Measurements from ENCODE around the gene MRPL22. TPM values are rescaled to one million over a fixed set of nuclear protein-coding genes. Genes with fewer than 3 reads are reported as not detected.
A peak's percentile ranks its signal among the peaks of the same experiment; 100 is the strongest.
"Not testable (repeated sequence)": the region's sequence is repeated elsewhere in the genome, so short reads cannot be mapped to it uniquely, and the experiment has no call there.

Gene MRPL22
- total RNA-seq, 1 donor from 2014 or later: 31.4 TPM

DNA sequence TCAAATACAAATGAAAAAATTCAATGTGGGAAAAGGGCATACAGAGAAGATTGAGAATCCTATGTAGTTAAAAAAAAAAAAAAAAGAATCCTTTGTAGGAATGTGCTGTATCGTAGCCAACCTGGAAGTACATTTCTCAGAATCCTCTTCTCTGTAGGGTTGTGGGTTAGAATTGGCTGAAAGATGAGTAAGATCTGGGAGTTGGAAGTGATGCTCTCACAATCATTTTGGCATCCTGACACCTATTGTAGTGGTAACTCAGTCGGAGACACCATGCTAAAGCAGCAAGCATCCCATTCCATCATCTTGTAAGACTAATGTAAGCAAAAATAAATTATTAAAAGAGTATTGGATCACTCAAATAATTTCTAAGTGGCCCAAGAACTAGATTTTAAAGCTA is 30.6 kb downstream of the MRPL22 start:
- Histone ChIP-seq H3K27me3 (no peaks in the 10 kb centered on the region), H3K4me3 (no peak overlapping the region), H3K27ac (no peak overlapping the region), H3K9me3 (no peaks in the 10 kb centered on the region), H3K36me3 (peaks cover 19% of the 10 kb centered on the region), H3K4me1 (no peaks in the 10 kb centered on the region)
- intact Hi-C loops (cut with DNase I): no loop called here
- ATAC-seq (no peak), DNase-seq (no peak)
- TF ChIP-seq, protein P1, sequence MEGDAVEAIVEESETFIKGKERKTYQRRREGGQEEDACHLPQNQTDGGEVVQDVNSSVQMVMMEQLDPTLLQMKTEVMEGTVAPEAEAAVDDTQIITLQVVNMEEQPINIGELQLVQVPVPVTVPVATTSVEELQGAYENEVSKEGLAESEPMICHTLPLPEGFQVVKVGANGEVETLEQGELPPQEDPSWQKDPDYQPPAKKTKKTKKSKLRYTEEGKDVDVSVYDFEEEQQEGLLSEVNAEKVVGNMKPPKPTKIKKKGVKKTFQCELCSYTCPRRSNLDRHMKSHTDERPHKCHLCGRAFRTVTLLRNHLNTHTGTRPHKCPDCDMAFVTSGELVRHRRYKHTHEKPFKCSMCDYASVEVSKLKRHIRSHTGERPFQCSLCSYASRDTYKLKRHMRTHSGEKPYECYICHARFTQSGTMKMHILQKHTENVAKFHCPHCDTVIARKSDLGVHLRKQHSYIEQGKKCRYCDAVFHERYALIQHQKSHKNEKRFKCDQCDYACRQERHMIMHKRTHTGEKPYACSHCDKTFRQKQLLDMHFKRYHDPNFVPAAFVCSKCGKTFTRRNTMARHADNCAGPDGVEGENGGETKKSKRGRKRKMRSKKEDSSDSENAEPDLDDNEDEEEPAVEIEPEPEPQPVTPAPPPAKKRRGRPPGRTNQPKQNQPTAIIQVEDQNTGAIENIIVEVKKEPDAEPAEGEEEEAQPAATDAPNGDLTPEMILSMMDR (IDR thresholded peaks at IDR 0.05): no peak

DNA sequence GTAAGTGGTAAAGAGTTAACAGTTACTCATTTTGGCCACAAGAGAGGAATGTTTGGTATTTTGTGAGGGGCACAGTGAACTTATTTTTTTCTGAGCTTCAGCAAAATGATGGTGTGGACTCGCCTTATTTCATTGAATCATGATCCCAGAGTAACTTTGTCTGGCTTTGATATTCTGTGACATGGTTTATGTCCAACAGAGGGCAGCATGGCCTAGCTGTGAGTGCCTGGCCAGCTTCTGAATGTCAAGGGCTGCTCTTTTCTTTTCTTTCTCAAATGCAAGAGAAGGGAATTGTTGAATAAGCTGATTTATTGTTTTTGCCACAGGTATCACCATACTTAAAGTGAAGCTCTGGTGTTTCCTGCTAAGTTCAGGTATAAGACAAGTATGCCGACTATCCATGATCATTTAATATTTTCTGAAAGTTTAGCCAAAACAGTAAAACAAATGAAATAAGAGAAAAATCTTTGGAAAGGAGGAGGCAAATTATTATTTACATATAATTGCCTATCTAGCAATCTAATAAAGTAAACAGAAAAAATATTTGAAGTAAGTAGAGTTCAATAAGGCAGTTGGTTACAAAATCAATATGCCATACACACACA is 31.7 kb downstream of the MRPL22 start:
- intact Hi-C loops (cut with DNase I): no loop called here
- peaks cover 15% of the 10 kb centered on the region for H3K36me3 ChIP-seq
- TF ChIP-seq, protein P1 (IDR thresholded peaks at IDR 0.05): peak; percentile 49
- no peaks in the 10 kb centered on the region for H3K9me3 ChIP-seq
- no peak overlapping the region for H3K4me3 ChIP-seq
- H3K27me3 ChIP-seq: no peaks in the 10 kb centered on the region
- H3K27ac ChIP-seq: no peak overlapping the region
- DNase-seq (no peak), ATAC-seq (peak; percentile 48)
- no peaks in the 10 kb centered on the region for H3K4me1 ChIP-seq

DNA sequence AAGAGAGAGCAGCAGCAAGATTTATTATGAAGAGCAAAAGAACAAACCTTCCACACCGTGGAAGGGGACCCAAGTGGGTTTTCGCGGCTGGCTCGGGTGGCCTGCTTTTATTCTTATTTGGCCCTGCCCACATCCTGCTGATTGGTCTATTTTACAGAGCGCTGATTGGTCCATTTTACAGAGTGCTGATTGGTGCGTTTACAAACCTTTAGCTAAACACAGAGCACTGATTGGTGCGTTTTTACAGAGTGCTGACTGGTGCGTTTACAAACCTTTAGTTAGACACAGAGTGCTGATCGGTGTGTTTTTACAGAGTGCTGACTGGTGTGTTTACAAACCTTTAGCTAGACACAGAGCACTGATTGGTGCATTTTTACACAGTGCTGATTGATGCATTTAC is 35.2 kb downstream of the MRPL22 start:
- intact Hi-C loops (cut with DNase I); ATAC-seq; DNase-seq; H3K4me3 ChIP-seq; H3K27me3 ChIP-seq; H3K9me3 ChIP-seq; H3K36me3 ChIP-seq; H3K27ac ChIP-seq; H3K4me1 ChIP-seq: not testable (repeated sequence)

DNA sequence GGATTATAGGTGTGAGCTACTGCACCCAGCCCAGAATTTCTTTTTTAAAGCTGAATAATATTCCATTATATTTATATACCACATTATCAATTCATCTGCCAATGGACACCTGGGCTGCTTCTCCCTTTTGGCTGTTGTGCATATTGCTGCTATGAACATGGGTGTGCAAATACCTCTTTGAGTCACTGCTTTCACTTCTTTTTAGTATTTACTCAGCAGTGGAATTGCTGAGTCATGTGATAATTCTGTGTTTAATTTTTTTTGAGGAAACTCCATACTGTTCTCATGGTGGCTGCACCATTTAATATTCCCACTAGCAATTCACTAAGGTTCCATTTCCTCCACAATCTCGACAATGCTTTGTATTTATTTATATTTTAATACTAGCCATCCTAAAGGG is 36.5 kb downstream of the MRPL22 start:
- Histone ChIP-seq H3K27me3 (no peaks in the 10 kb centered on the region), H3K4me3 (no peak overlapping the region), H3K27ac (no peak overlapping the region), H3K4me1 (no peaks in the 10 kb centered on the region), H3K9me3 (no peaks in the 10 kb centered on the region), H3K36me3 (no peaks in the 10 kb centered on the region)
- TF ChIP-seq, protein P1 (IDR thresholded peaks at IDR 0.05): no peak
- intact Hi-C loops (cut with DNase I): no loop called here
- DNase-seq: no peak
- no peak for ATAC-seq

DNA sequence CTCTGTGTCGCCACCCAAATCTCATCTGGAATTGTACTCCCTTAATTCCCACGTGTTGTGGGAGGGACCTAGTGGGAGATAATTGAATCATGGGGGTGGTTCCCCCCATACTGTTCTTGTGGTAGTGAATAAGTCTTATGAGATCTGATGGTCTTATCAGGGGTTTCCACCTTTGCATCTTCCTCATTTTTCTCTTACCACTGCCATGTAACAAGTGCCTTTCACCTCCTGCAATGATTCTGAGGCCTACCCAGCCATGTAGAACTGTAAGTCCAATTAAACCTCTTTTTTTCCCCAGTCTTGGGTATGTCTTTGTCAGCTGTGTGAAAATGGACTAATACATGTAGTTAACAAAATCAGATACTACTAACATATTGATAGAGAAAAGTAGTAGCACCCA is 37.4 kb downstream of the MRPL22 start:
- H3K9me3 ChIP-seq; ATAC-seq; DNase-seq; H3K36me3 ChIP-seq; H3K27ac ChIP-seq; H3K4me1 ChIP-seq; intact Hi-C loops (cut with DNase I); H3K27me3 ChIP-seq; H3K4me3 ChIP-seq: not testable (repeated sequence)

DNA sequence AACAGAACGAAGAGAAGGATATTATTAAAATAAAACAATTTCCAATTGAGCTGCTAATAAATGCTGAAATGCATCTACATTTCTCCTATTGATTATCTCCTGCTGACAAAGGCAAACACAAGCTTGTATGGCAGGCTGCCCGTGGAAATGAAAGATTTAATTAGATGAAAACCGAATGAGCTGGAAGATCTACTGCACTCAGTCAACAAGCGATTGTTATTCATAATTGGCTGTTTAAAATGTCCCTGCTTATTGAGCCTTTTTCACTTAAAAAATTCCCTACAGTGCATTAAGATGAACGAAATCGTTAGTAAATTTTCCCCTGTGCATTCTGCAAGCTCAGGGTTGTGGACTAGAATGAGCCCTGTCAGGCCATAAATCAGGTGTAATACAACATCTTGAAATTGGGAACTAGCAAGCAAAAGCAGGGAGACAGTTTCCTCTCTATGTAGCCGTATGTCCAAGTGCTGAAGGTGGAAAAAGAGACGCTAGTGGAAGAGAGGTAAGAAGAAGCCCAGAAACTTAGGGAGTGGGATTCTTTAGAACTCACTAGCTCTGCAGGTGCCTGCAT is 44.2 kb downstream of the MRPL22 start:
- DNase-seq: no peak
- ATAC-seq: no peak
- H3K27ac ChIP-seq: no peak overlapping the region
- H3K36me3 ChIP-seq: no peaks in the 10 kb centered on the region
- H3K9me3 ChIP-seq: no peaks in the 10 kb centered on the region
- H3K4me3 ChIP-seq: no peak overlapping the region
- intact Hi-C loops (cut with DNase I): no loop called here
- no peaks in the 10 kb centered on the region for H3K27me3 ChIP-seq
- H3K4me1 ChIP-seq: no peaks in the 10 kb centered on the region
- TF ChIP-seq, protein P1 (IDR thresholded peaks at IDR 0.05): no peak

DNA sequence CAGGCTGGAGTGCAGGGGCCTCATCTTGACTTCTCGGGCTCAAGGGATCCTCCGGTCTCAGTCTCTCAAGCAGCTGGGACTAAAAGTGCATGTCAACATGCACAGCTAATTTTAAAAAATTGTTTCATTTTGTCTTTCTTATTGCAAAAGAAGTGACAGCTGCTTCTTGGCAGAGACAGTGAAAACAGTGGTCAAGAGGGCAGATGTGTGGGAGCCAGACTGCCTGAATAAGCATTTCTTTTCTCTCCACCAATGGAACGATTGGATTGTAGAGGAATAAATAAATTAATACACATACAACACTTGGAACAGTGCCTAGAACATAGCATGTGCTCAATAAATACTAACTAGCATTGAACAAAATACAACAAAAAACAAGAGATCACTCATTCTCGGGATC is 45.3 kb downstream of the MRPL22 start:
- Histone ChIP-seq H3K4me1 (no peaks in the 10 kb centered on the region), H3K9me3 (no peaks in the 10 kb centered on the region), H3K27me3 (no peaks in the 10 kb centered on the region), H3K4me3 (no peak overlapping the region), H3K36me3 (no peaks in the 10 kb centered on the region), H3K27ac (no peak overlapping the region)
- TF ChIP-seq, protein P1 (IDR thresholded peaks at IDR 0.05): no peak
- ATAC-seq (no peak), DNase-seq (no peak)
- intact Hi-C loops (cut with DNase I): no loop called here
